NCI-H1092 treated with DMSO at 0.1 percent for 48 hours (cell line): Measurements from ENCODE around the gene EME1.
"Not testable (repeated sequence)": the region's sequence is repeated elsewhere in the genome, so short reads cannot be mapped to it uniquely, and the experiment has no call there.

Source experiments
- DNase-seq: peaks from one replicate; lab custom pipeline; 2025; lab: John Stamatoyannopoulos, UW

Gene EME1

DNA sequence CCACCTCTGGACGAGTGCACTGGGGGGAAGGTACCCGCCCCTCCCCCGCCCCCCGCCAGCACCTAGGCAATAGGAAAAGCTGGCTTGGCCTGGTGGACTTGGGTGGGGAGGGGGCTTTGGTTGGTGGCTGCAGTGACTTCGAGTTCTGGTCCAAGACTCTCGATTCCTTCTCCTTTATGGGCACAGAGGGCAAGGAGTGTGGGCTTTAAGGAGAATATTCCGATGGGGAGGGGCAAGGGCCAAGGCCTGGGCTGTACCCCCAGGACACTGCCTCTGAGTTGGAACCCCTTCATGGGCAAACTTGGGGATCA lies 53.4 kb downstream of the EME1 start:
- DNase-seq: no peak

DNA sequence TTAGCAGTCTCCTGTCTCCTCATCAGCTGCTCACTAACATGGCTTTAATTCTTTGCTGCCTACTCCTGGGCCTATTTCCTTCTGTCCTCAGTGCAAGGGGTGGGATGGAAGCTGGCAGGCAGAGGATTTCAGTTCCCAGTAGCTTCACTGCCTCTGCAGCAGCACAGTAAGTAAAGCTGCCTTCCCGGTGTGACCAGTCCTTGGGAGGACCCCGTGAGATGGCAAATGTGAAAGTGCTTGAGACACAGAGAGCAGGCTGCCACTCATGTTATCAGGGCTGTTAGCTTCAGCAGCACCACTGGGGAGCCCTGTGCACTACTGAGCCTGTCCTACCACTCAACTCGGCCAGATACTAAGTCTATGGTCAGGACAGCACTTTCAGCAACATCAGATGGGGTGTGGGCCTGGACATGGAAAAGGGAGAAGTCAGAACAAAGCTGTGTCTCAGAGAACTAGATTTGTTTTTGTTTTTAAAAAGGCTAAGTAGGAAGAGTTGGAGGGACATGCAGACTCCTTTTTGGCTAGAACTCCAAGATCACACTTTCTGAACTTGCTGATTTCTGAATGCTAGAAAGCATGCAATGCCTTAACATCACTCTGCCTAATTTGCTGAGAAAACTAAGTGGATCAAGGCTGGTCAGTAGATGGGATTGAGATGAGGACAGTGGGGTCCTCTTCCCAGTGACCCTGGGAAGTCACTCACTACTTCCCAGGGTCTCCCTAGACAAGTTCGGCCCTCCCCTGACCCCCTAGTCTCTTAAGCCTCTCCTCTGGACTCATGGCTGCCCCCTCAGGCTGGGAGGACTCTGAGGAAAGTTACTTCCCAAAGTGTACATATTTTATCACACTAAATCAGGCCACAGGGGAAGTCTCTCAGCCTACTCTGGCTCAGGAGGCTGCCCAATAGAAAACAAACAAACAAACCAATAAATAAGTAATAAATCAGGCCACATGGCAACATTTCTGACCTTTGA lies 54.1 kb downstream of the EME1 start:
- no peak for DNase-seq

DNA sequence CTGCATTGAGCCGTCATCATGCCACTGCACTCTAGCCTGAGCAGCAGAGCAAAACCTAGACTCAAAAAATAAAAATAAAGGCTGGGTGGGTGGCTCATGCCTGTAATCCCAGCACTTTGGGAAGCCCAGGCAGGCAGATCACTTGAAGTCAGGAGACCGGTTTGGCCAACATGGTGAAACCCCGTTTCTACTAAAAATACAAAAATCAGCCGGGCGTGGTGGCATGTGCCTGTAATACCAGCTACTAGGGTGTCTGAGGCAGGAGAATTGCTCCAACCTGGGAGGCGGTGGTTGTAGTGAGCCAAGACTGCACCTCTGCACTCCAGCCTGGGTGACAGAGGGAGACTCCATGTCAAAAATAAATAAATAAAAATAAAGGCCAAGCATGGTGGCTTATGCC lies 55.1 kb downstream of the EME1 start:
- DNase-seq: not testable (repeated sequence)

DNA sequence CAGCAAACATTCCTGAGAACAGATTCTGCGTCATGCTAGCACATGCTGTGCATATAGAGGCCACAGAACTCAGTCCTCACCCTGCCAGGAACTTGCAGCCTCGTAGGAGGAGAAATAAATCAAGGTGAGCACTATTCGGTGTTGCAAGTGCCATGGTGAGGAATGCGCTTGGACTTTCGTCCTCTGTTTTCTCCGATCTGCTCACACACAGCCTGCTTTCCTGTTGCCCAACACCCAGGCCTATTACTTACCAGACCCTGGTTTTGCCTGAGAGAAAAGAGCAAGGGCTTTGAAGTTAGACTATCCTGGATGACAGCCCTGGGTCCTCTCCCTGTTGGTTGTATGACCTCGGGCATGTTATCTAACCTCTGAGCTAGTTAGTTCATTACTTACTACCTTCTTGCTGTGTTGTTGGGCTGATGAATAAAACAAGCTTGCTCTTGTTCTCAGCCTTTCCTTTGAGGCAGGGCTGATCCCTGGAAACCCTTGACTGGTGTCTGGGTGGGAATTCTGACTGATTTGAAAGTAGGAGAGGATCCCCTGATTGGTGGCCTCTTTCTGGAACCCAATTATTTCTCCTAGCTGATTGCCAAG lies 55.9 kb downstream of the EME1 start:
- no peak for DNase-seq

DNA sequence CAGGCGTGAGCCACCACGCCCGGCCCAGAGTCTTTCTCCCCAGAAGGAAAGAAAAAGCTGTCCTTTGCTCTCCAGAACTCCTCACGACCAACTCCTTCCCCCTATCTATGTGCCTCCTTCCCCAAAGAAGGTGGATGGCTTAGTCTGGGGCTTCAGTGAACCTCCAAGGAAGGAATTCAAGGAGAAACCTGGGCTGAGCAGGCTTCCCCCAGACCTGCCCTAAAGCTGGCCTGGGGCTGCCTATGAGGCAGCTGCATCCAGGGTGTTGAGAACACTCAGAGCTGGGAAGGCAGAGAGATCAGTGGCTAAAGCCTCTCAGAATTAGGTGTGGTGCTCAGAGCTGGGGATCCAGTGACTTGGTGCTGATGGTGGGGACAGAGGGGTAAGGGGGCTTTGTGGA lies 56.8 kb downstream of the EME1 start:
- DNase-seq: no peak
